ENCODE measurements around the gene RNF135. TPM values are rescaled to one million over a fixed set of nuclear protein-coding genes. Genes with fewer than 3 reads are reported as not detected.

Gene RNF135
- polyA plus RNA-seq, 1 donor from 2014 or later = 0.17 TPM

DNA sequence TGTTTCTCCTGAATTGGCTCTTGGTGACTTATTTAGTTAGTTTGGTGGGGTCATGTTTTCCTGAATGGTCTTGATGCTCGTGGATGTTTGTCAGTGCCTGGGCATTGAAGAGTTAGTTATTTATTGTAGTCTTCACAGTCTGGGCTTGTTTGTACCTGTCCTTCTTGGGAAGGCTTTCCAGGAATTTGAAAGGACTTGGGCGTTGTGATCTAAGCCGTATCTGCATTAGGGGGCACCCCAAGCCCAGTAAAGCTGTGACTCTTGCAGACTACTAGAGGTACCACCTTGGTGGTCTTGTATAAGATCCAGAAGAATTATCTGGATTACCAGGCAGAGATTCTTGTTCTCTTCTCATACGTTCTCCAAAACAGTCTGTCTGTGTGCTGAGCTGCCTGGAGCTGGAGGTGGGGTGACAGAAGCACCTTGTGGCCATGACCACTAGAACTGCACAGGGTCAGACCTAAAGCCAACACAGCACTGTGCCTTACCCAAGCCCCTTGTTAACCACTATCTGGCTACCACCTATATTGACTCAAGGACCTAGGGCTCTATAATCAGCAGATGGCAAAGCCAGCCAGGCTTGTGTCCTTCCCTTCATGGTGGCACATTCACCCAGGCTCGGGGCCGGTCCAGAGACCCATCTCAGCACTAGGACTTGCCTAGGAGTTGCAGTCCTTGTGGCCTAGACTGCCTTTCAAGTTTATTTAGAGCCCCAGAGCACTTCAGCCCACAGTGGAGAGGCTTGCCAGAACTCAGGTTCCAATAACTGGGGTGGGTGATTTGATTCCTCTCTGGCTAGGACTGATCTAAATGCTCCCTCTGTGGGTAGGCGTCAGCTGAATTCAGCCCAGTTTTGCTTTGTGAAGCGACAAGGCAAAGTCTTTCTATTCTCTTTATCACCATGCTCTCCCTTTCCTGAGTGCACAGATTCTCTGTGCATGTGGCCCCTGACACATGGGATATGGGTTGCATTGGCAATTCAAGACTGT is 11.0 kb downstream of the RNF135 start:
- TF ChIP-seq, protein P1, sequence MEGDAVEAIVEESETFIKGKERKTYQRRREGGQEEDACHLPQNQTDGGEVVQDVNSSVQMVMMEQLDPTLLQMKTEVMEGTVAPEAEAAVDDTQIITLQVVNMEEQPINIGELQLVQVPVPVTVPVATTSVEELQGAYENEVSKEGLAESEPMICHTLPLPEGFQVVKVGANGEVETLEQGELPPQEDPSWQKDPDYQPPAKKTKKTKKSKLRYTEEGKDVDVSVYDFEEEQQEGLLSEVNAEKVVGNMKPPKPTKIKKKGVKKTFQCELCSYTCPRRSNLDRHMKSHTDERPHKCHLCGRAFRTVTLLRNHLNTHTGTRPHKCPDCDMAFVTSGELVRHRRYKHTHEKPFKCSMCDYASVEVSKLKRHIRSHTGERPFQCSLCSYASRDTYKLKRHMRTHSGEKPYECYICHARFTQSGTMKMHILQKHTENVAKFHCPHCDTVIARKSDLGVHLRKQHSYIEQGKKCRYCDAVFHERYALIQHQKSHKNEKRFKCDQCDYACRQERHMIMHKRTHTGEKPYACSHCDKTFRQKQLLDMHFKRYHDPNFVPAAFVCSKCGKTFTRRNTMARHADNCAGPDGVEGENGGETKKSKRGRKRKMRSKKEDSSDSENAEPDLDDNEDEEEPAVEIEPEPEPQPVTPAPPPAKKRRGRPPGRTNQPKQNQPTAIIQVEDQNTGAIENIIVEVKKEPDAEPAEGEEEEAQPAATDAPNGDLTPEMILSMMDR (IDR thresholded peaks at IDR 0.05; ENCODE audit: poor library complexity, severe bottlenecking) = no peak
- no peak for TF ChIP-seq MXI1 (conservative IDR thresholded peaks at IDR 0.05; ENCODE audit: poor library complexity, severe bottlenecking)
- TF ChIP-seq TAF1 (IDR thresholded peaks at IDR 0.05; ENCODE audit: low read depth) = no peak
- no peak for TF ChIP-seq RAD21 (conservative IDR thresholded peaks at IDR 0.05)
- no peak for TF ChIP-seq POLR2AphosphoS5 (IDR thresholded peaks at IDR 0.05)
- TF ChIP-seq REST (IDR thresholded peaks at IDR 0.05; ENCODE audit: borderline replicate concordance) = no peak
- TF ChIP-seq EP300 (conservative IDR thresholded peaks at IDR 0.05; ENCODE audit: poor library complexity, severe bottlenecking) = no peak
- TF ChIP-seq EZH2 (IDR thresholded peaks at IDR 0.05; ENCODE audit: borderline replicate concordance, insufficient read depth, low read length, poor library complexity, severe bottlenecking) = no peak
- TF ChIP-seq SMC3 (conservative IDR thresholded peaks at IDR 0.05; ENCODE audit: poor library complexity) = no peak
- Histone ChIP-seq H3K27ac (ENCODE audit: low read length) (no peak overlapping the region), H3K27me3 (ENCODE audit: insufficient read depth, low read depth, low read length) (no peaks in the 10 kb centered on the region), H3F3A (ENCODE audit: insufficient read depth, low read length, poor library complexity, severe bottlenecking) (no peaks in the 10 kb centered on the region), H3K9ac (ENCODE audit: low read length) (no peak overlapping the region), H3K36me3 (ENCODE audit: insufficient read depth, low read length) (no peaks in the 10 kb centered on the region), H3K79me2 (replicated peaks; ENCODE audit: insufficient read depth, low read length) (no peaks in the 10 kb centered on the region), H2AFZ (ENCODE audit: low read depth, low read length) (no peak overlapping the region), H4K20me1 (ENCODE audit: insufficient read depth) (no peaks in the 10 kb centered on the region), H3K4me3 (ENCODE audit: low read length) (no peak overlapping the region), H3K4me2 (ENCODE audit: low read length) (no peak overlapping the region), H3K9me3 (ENCODE audit: low read length) (no peaks in the 10 kb centered on the region), H3K9me2 (ENCODE audit: insufficient read depth, low read length) (no peaks in the 10 kb centered on the region)

DNA sequence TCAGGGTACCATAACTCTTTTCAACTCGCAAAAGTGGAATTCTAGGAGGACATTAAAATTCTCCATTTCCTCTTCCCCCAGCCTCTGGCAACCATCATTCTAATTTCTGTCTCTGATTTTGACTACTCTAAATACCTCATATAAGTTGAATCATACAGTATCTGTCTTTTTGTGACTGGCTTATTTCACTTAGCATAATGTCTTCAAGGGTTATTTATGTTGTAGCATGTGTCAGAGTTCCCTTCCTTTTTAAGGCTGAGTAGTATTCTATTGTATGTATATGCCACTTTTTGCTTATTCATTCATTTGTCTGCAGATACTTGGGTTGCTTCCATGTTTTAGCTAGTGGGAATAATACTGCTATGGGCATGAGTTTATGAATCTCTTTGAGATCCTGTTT is 12.0 kb downstream of the RNF135 start:
- TF ChIP-seq EP300 (conservative IDR thresholded peaks at IDR 0.05; ENCODE audit: poor library complexity, severe bottlenecking) (no peak), REST (IDR thresholded peaks at IDR 0.05; ENCODE audit: borderline replicate concordance) (no peak), TAF1 (IDR thresholded peaks at IDR 0.05; ENCODE audit: low read depth) (no peak), MXI1 (conservative IDR thresholded peaks at IDR 0.05; ENCODE audit: poor library complexity, severe bottlenecking) (no peak), EZH2 (IDR thresholded peaks at IDR 0.05; ENCODE audit: borderline replicate concordance, insufficient read depth, low read length, poor library complexity, severe bottlenecking) (no peak), POLR2AphosphoS5 (IDR thresholded peaks at IDR 0.05) (no peak), RAD21 (conservative IDR thresholded peaks at IDR 0.05) (no peak), SMC3 (conservative IDR thresholded peaks at IDR 0.05; ENCODE audit: poor library complexity) (no peak)
- TF ChIP-seq, protein P1 (IDR thresholded peaks at IDR 0.05; ENCODE audit: poor library complexity, severe bottlenecking) = no peak
- Histone ChIP-seq H3K4me2 (ENCODE audit: low read length) (no peak overlapping the region), H3K36me3 (ENCODE audit: insufficient read depth, low read length) (no peaks in the 10 kb centered on the region), H3K4me3 (ENCODE audit: low read length) (no peak overlapping the region), H3F3A (ENCODE audit: insufficient read depth, low read length, poor library complexity, severe bottlenecking) (no peaks in the 10 kb centered on the region), H4K20me1 (ENCODE audit: insufficient read depth) (no peaks in the 10 kb centered on the region), H3K9ac (ENCODE audit: low read length) (no peak overlapping the region), H3K27ac (ENCODE audit: low read length) (no peak overlapping the region), H2AFZ (ENCODE audit: low read depth, low read length) (no peak overlapping the region), H3K27me3 (ENCODE audit: insufficient read depth, low read depth, low read length) (no peaks in the 10 kb centered on the region), H3K9me2 (ENCODE audit: insufficient read depth, low read length) (no peaks in the 10 kb centered on the region), H3K9me3 (ENCODE audit: low read length) (no peaks in the 10 kb centered on the region), H3K79me2 (replicated peaks; ENCODE audit: insufficient read depth, low read length) (no peaks in the 10 kb centered on the region)
